Fibroblast of skin of right biceps (primary cell): ENCODE data around the gene SHPK.
A peak's percentile ranks its signal among the peaks of the same experiment; 100 is the strongest.
"Not testable (repeated sequence)": the region's sequence is repeated elsewhere in the genome, so short reads cannot be mapped to it uniquely, and the experiment has no call there.

Experiments used
- DNase-seq: peaks from one replicate; pipeline ENCODE4 v3.0.0-alpha.2; 2013

SHPK gene

GRCh38 chr17:3585826-3586225 lies 50.2 kb downstream of the SHPK start:
- DNase-seq, result no peak

GRCh38 chr17:3583456-3583855 lies 52.6 kb downstream of the SHPK start:
- DNase-seq, result no peak

- peak; percentile 28 for DNase-seq
These were observed 53.1 kb downstream of the SHPK start for GRCh38 chr17:3582915-3583314.

GRCh38 chr17:3578667-3579066 lies 57.4 kb downstream of the SHPK start:
- DNase-seq, result not testable (repeated sequence)

- DNase-seq, result no peak
These were observed 59.1 kb downstream of the SHPK start for GRCh38 chr17:3576970-3577369.

GRCh38 chr17:3575511-3575910 lies 60.5 kb downstream of the SHPK start:
- peak; percentile 40 for DNase-seq

- DNase-seq, result no peak
These were observed 61.8 kb downstream of the SHPK start for GRCh38 chr17:3574231-3574630.

- DNase-seq, result no peak
These were observed 62.6 kb downstream of the SHPK start for GRCh38 chr17:3573246-3574100.

- no peak for DNase-seq
These were observed 63.8 kb downstream of the SHPK start for GRCh38 chr17:3572231-3572630.

GRCh38 chr17:3571043-3571900 lies 64.8 kb downstream of the SHPK start:
- DNase-seq, result no peak

GRCh38 chr17:3569534-3570137 lies 66.4 kb downstream of the SHPK start:
- DNase-seq, result no peak

- no peak for DNase-seq
These were observed 69.5 kb downstream of the SHPK start for GRCh38 chr17:3566551-3566950.

- DNase-seq, result no peak
These were observed 70.9 kb downstream of the SHPK start for GRCh38 chr17:3565143-3565542.

- DNase-seq, result not testable (repeated sequence)
These were observed 71.8 kb downstream of the SHPK start for GRCh38 chr17:3564241-3564640.

- DNase-seq, result no peak
These were observed 76.8 kb downstream of the SHPK start for GRCh38 chr17:3559270-3559645.

GRCh38 chr17:3558603-3559269 lies 77.3 kb downstream of the SHPK start:
- DNase-seq, result no peak
